C4-2B (cell line): ENCODE data around the gene TIMM44.

Source experiments
- H3K27ac ChIP-seq: fragments of 450-650 bp; 2 replicates; pipeline ENCODE4 v1.5.1; 2017
- CTCF ChIP-seq: fragments of 450-650 bp; conservative IDR thresholded peaks from 2 replicates; pipeline ENCODE4 v1.5.1; 2017; ENCODE audit warnings: mild to moderate bottlenecking
- ZFX ChIP-seq: fragments of 450-650 bp; IDR thresholded peaks from 2 replicates; pipeline ENCODE4 v1.6.1; 2017

TIMM44 gene

GRCh38 chr19:7943444-7944176, at the start of gene TIMM44:
TIMM44 (minus strand) TSS chr19:7943666; CDS start chr19:7943651, 15 bp downstream.
- H3K27ac ChIP-seq = peak within 1 kb of the TSS; percentile 95
- TF ChIP-seq ZFX (peak; percentile 54; the same call in 1 of the 2 replicates), CTCF (no peak)

- no peak for TF ChIP-seq CTCF
- TF ChIP-seq ZFX = no peak
- no peak overlapping the region for H3K27ac ChIP-seq
These were observed 49.1 kb upstream of the TIMM44 start for GRCh38 chr19:7992575-7992974.

GRCh38 chr19:7989071-7989575, 45.7 kb upstream of the TIMM44 start:
- TF ChIP-seq CTCF (no peak), ZFX (no peak)
- H3K27ac ChIP-seq = no peak overlapping the region

GRCh38 chr19:7988307-7988706, 44.8 kb upstream of the TIMM44 start:
- H3K27ac ChIP-seq = no peak overlapping the region
- TF ChIP-seq ZFX (no peak), CTCF (no peak)

GRCh38 chr19:7987114-7987768, 43.8 kb upstream of the TIMM44 start:
- no peak for TF ChIP-seq ZFX
- TF ChIP-seq CTCF = no peak
- no peak overlapping the region for H3K27ac ChIP-seq

GRCh38 chr19:7986321-7987113, 43.1 kb upstream of the TIMM44 start:
- no peak for TF ChIP-seq CTCF
- no peak for TF ChIP-seq ZFX
- no peak overlapping the region for H3K27ac ChIP-seq
